GM12878 (cell line): ENCODE data around the gene SRSF11. TPM values are rescaled to one million over a fixed set of nuclear protein-coding genes. Genes with fewer than 3 reads are reported as not detected.

ENCODE experiments used
- CHD1 ChIP-seq: IDR thresholded peaks from 2 replicates; pipeline ENCODE4 v1.6.1; 2012; ENCODE audit warnings: low read depth, low read length, improper control_type of control experiment
- HCFC1 ChIP-seq: fragments of 150-350 bp; IDR thresholded peaks from 2 replicates; pipeline ENCODE4 v1.6.1; 2014; ENCODE audit warnings: low read length
- MXI1 ChIP-seq: fragments of 150-350 bp; IDR thresholded peaks from 2 replicates; pipeline ENCODE4 v1.6.1; 2011; ENCODE audit warnings: low read depth, mild to moderate bottlenecking, inconsistent platforms, low read length, improper control_type of control experiment
- TBL1XR1 ChIP-seq: IDR thresholded peaks from 2 replicates; pipeline ENCODE4 v1.6.1; 2012; ENCODE audit warnings: low read depth, low read length, improper control_type of control experiment
- TCF3 ChIP-seq: IDR thresholded peaks from 2 replicates; pipeline ENCODE4 v1.6.1; 2012; ENCODE audit warnings: low read depth, mild to moderate bottlenecking, low read length, borderline replicate concordance; ENCODE audit not compliant: insufficient read depth
- ZNF207 ChIP-seq: fragments of 450-650 bp; IDR thresholded peaks from 2 replicates; pipeline ENCODE4 v1.6.1; 2014; ENCODE audit warnings: antibody characterized with exemption, mild to moderate bottlenecking, borderline replicate concordance
- ZNF24 ChIP-seq: fragments of 450-650 bp; IDR thresholded peaks from 2 replicates; pipeline ENCODE4 v1.6.1; 2017; ENCODE audit warnings: antibody characterized with exemption, mild to moderate bottlenecking
- polyA plus RNA-seq, 11 experiments: library from polyadenylated mRNA; depleted of rRNA in 4 of 11; unstranded in 6 of 11; stranded (reverse) in 5 of 11; fragments of >200 nt; fragmentation: Nextera tagmentation in 4 of 11; fragmentation: Illumina TruSeq in 1 of 11; extraction: Ambion mirVana in 4 of 11; extraction: Trizol in 1 of 11; gene quantifications; 1 replicate in 1 of 11; 2 replicates in 10 of 11; pipeline versions ENCODE4 v1.2.1 to v1.2.3, GENCODE V29; 2011 to 2016; ENCODE audit warnings: inconsistent platforms in 2 of 11, missing spikeins in 2 of 11, low read depth in 1 of 11
- total RNA-seq, 4 experiments: library from RNA; depleted of rRNA in 3 of 4; stranded (reverse); fragments of >200 nt in 3 of 4; fragmentation: Illumina TruSeq in 1 of 4; extraction: Trizol in 1 of 4; gene quantifications; 2 replicates each; pipeline versions ENCODE4 v1.2.1 to v1.2.3, GENCODE V29; 2013 to 2021
- TF ChIP-seq, protein P1 (sequence below): IDR thresholded peaks from 2 replicates; pipeline ENCODE4 v1.6.1; 2012; ENCODE audit warnings: improper control_type of control experiment, low read depth, low read length; ENCODE audit not compliant: insufficient replicate concordance
- TF ChIP-seq, protein P2 (sequence below): fragments of 150-350 bp; IDR thresholded peaks from 2 replicates; pipeline ENCODE4 v1.6.1; 2016; ENCODE audit warnings: low read depth, low read length
- TF ChIP-seq, protein P3 (sequence below): fragments of 450-650 bp; IDR thresholded peaks from 2 replicates; pipeline ENCODE4 v1.6.1; 2018; ENCODE audit warnings: borderline replicate concordance, mild to moderate bottlenecking; ENCODE audit not compliant: partially characterized antibody

Gene SRSF11
- total and polyA plus RNA-seq, 10 of the 15 experiments (the other 5 are each of a cell fraction or from before 2014, with no cell fraction given): 83.0 to 424 (median 207) TPM

DNA sequence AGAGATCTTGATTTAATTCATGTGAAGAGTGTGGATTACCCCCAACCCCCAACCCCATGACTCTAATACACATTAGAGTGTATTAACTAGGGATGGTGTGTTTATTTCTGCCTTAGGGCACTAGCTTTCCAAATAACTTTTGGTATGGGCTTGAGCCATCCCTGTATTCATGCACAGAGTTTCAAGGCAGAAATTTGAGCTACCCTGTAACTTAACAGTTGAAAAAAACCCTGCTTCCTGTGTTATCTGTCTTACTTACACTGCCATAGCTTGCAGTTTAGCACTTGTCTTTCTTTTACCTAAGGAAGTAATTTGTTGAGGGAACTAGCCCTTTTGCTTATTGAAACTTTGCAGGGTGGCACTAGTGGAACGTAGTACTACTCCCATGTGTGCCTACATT lies 6.3 kb downstream of the SRSF11 start (continued):
- TF ChIP-seq, protein P1, sequence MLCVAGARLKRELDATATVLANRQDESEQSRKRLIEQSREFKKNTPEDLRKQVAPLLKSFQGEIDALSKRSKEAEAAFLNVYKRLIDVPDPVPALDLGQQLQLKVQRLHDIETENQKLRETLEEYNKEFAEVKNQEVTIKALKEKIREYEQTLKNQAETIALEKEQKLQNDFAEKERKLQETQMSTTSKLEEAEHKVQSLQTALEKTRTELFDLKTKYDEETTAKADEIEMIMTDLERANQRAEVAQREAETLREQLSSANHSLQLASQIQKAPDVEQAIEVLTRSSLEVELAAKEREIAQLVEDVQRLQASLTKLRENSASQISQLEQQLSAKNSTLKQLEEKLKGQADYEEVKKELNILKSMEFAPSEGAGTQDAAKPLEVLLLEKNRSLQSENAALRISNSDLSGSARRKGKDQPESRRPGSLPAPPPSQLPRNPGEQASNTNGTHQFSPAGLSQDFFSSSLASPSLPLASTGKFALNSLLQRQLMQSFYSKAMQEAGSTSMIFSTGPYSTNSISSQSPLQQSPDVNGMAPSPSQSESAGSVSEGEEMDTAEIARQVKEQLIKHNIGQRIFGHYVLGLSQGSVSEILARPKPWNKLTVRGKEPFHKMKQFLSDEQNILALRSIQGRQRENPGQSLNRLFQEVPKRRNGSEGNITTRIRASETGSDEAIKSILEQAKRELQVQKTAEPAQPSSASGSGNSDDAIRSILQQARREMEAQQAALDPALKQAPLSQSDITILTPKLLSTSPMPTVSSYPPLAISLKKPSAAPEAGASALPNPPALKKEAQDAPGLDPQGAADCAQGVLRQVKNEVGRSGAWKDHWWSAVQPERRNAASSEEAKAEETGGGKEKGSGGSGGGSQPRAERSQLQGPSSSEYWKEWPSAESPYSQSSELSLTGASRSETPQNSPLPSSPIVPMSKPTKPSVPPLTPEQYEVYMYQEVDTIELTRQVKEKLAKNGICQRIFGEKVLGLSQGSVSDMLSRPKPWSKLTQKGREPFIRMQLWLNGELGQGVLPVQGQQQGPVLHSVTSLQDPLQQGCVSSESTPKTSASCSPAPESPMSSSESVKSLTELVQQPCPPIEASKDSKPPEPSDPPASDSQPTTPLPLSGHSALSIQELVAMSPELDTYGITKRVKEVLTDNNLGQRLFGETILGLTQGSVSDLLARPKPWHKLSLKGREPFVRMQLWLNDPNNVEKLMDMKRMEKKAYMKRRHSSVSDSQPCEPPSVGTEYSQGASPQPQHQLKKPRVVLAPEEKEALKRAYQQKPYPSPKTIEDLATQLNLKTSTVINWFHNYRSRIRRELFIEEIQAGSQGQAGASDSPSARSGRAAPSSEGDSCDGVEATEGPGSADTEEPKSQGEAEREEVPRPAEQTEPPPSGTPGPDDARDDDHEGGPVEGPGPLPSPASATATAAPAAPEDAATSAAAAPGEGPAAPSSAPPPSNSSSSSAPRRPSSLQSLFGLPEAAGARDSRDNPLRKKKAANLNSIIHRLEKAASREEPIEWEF: no peak
- TF ChIP-seq MXI1: no peak
- TF ChIP-seq ZNF24: no peak
- TF ChIP-seq, protein P2, sequence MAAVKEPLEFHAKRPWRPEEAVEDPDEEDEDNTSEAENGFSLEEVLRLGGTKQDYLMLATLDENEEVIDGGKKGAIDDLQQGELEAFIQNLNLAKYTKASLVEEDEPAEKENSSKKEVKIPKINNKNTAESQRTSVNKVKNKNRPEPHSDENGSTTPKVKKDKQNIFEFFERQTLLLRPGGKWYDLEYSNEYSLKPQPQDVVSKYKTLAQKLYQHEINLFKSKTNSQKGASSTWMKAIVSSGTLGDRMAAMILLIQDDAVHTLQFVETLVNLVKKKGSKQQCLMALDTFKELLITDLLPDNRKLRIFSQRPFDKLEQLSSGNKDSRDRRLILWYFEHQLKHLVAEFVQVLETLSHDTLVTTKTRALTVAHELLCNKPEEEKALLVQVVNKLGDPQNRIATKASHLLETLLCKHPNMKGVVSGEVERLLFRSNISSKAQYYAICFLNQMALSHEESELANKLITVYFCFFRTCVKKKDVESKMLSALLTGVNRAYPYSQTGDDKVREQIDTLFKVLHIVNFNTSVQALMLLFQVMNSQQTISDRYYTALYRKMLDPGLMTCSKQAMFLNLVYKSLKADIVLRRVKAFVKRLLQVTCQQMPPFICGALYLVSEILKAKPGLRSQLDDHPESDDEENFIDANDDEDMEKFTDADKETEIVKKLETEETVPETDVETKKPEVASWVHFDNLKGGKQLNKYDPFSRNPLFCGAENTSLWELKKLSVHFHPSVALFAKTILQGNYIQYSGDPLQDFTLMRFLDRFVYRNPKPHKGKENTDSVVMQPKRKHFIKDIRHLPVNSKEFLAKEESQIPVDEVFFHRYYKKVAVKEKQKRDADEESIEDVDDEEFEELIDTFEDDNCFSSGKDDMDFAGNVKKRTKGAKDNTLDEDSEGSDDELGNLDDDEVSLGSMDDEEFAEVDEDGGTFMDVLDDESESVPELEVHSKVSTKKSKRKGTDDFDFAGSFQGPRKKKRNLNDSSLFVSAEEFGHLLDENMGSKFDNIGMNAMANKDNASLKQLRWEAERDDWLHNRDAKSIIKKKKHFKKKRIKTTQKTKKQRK: no peak
- TF ChIP-seq, protein P3, sequence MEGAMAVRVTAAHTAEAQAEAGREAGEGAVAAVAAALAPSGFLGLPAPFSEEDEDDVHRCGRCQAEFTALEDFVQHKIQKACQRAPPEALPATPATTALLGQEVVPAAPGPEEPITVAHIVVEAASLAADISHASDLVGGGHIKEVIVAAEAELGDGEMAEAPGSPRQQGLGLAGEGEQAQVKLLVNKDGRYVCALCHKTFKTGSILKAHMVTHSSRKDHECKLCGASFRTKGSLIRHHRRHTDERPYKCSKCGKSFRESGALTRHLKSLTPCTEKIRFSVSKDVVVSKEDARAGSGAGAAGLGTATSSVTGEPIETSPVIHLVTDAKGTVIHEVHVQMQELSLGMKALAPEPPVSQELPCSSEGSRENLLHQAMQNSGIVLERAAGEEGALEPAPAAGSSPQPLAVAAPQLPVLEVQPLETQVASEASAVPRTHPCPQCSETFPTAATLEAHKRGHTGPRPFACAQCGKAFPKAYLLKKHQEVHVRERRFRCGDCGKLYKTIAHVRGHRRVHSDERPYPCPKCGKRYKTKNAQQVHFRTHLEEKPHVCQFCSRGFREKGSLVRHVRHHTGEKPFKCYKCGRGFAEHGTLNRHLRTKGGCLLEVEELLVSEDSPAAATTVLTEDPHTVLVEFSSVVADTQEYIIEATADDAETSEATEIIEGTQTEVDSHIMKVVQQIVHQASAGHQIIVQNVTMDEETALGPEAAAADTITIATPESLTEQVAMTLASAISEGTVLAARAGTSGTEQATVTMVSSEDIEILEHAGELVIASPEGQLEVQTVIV: no peak
- no peak for TF ChIP-seq ZNF207
- no peak for TF ChIP-seq CHD1
- no peak for TF ChIP-seq HCFC1
- TF ChIP-seq TCF3: no peak
- no peak for TF ChIP-seq TBL1XR1
